Iris pigment epithelial cell (primary cell): ENCODE data around the gene PCDHB3.
"Not testable (repeated sequence)": the region's sequence is repeated elsewhere in the genome, so short reads cannot be mapped to it uniquely, and the experiment has no call there.

Experiments used
- DNase-seq: peaks from one replicate; pipeline ENCODE4 v3.0.0-alpha.2; 2011; ENCODE audit warnings: low read depth

The PCDHB3 gene

DNA sequence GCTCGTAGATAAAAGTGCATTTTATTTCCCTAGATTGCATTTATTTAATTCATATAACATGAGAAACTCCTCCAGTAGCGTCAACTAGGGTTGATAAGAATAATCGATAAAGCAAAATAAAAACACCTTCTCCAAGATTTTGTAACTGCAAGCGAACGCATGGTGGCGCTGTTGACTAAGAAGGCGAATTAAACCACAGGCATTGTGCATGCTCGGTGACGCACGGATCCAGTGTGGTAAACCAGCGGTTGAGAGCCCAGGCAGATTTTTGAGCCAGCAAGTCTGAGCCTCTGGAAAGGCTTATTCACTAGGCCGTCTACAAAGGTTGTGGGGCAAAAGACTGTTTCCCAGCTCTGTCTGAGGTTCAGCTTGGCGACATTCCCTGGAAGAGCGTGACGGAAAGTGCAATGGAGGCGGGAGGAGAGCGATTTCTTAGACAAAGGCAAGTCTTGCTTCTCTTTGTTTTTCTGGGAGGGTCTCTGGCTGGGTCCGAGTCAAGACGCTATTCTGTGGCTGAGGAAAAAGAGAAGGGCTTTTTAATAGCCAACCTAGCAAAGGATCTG, at the start of gene PCDHB3:
Gene PCDHB3 (plus strand): TSS at position 231 of the 563 bp plus-strand sequence. CDS start 177 bp downstream, at position 408.
- peak; percentile 3 for DNase-seq

DNA sequence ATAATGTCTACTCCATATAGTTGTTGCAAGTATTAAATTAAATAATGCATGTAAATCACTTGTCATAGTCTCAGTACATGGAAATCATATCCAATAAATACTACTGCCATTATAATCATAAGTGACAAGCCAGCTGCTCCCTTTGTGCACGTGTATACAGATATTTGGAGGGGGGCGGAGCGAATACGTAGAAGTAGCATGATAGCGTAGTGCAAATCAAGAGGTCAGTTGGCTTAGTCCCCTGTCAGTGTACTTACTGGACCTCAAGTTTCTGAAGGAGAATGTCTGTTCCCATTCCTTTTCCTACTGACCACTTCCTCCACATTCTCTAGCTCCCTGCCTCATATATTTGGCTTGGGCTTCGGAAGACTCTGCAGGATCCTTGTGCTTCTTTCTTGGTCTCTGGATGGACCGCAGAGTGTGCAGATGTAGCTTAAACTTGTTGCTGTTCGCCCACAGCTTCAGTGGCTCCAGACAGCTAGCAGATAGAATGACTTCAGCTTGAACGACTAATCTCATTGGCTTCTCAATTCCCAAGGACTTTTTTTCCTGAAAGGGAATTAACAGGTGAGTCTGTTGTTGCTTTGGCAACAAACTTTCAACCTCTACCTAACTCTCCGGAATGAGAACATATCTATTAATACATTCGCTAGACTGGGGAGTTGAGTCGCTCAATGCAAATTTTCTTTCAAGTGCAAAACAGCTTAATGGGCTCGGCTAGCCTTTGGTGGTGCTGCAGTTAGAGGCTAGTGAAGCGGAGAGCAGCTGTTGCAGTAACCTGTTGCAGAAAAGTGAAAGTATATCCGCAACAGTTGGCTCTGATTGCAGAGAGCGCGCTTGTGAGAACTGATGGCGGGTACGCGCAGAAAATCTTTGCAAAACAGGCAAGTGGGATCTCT, 49.4 kb upstream of the PCDHB3 start, which contains the start of gene PCDHB1:
Gene PCDHB1 (plus strand): TSS at position 753 of the 899 bp plus-strand sequence. CDS start 97 bp downstream, at position 850.
- no peak for DNase-seq

DNA sequence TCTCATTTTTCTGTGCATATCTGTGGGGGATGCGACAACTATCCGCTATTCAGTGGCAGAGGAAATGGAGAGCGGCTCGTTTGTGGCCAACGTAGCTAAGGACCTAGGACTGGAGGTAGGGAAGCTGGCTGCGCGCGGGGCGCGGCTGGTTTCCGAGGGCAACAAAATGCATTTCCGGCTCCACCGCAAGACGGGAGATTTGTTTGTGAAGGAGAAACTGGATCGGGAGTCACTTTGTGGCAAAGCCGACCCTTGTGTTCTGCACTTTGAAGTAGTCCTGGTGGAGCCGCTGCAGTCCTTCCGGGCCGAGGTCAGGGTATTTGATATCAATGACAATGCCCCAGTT, 48.8 kb upstream of the PCDHB3 start:
- DNase-seq, result no peak

DNA sequence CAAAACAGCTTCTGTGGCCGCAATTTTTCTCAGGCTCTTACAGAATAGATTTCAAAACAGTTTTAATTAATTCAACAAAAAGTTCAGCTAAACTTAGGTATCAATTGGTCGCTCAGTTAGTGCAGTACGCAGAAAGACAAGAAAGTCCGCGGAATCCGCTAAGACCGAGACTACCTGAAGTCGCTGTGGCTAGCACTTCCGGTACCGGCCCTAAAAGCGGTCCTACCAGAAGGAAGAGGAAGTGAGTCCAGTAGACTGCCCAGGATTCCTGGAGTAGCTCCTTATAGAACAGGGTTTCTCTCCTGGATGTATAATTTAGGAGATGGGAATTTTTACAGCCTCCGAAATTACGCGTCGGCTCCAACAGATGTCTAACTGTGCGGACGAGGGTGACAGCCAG, 22.4 kb upstream of the PCDHB3 start:
- no peak for DNase-seq

DNA sequence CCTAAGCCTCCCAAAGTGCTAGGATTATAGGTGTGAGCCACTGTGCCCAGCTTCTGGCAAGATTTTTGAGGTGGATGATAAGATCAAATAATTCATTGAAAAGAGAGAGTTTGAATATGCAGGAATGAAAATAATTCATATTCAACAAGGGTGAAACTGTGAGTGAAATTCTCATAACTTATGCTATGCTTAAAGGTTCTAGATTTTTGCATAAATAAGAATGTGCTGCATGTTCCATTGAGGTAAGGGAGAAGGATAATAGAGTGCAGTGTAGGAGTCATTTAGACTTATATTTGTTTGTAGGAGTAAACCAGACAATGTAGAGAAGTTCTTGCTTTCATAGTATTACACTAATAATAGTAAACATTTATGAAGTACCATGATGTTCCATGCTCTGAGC, 18.0 kb upstream of the PCDHB3 start:
- no peak for DNase-seq

DNA sequence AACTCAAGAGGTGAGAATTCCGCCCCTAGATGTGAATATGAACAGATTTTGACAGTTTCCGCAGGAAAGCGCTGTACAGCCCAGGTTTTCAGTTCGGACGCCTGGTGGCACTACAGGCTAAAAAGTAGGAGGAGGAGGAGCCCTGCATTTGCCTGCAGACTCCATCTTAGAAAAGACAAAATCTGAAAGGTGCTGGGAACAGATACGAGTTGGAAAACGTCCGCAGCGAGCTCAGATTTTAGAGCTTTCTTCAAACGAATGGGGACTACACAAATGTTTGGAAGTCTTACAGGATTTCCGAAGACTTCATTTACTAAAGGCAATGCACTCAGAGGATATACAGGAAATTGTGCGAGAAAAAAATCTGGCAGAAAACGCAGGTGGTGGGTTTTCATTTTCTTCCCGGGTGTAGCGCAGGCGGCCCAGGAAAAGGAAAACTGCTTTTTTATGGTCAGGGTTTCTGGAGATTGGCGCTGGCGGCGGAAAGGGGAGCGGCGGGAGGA, 15.7 kb upstream of the PCDHB3 start:
- peak; percentile 22 for DNase-seq

DNA sequence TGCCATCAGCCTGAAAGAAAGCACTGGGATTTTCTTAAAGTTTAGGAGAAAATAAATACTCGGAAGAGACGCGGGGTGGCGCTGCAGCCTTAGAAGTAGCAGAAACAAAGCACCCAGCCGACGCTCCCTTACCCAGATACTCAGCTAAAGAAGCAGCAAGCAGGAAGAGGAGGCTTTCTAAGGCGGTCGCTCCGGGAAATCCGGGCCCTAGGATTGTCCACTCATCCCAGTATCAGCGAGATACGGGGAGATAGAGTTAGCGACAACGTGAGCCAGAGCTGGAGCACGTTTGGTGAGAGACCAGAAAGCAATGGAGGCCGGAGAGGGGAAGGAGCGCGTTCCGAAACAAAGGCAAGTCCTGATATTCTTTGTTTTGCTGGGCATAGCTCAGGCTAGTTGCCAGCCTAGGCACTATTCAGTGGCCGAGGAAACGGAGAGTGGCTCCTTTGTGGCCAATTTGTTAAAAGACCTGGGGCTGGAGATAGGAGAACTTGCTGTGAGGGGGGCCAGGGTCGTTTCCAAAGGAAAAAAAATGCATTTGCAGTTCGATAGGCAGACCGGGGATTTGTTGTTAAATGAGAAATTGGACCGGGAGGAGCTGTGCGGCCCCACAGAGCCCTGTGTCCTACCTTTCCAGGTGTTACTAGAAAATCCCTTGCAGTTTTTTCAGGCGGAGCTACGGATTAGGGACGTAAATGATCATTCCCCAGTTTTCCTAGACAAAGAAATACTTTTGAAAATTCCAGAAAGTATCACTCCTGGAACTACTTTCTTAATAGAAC, 5.6 kb upstream of the PCDHB3 start, which contains the start of gene PCDHB2:
Gene PCDHB2 (plus strand): TSS at position 135 of the 782 bp plus-strand sequence. CDS start 176 bp downstream, at position 311.
- no peak for DNase-seq

DNA sequence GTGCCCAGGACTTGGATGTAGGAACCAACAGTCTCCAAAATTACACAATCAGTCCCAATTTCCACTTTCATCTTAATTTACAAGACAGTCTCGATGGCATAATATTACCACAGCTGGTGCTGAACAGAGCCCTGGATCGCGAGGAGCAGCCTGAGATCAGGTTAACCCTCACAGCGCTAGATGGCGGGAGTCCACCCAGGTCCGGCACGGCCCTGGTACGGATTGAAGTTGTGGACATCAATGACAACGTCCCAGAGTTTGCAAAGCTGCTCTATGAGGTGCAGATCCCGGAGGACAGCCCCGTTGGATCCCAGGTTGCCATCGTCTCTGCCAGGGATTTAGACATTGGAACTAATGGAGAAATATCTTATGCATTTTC, 5.0 kb upstream of the PCDHB3 start:
- DNase-seq, result no peak

DNA sequence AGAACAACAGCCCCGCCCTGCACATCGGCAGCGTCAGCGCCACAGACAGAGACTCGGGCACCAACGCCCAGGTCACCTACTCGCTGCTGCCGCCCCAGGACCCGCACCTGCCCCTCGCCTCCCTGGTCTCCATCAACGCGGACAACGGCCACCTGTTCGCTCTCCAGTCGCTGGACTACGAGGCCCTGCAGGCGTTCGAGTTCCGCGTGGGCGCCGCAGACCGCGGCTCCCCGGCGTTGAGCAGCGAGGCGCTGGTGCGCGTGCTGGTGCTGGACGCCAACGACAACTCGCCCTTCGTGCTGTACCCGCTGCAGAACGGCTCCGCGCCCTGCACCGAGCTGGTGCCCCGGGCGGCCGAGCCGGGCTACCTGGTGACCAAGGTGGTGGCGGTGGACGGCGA, 4.1 kb upstream of the PCDHB3 start:
- DNase-seq, result not testable (repeated sequence)

DNA sequence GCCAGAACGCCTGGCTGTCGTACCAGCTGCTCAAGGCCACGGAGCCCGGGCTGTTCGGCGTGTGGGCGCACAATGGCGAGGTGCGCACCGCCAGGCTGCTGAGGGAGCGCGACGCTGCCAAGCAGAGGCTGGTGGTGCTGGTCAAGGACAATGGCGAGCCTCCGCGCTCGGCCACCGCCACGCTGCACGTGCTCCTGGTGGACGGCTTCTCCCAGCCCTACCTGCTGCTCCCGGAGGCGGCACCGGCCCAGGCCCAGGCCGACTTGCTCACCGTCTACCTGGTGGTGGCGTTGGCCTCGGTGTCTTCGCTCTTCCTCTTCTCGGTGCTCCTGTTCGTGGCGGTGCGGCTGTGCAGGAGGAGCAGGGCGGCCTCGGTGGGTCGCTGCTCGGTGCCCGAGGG, 3.7 kb upstream of the PCDHB3 start:
- DNase-seq, result not testable (repeated sequence)

DNA sequence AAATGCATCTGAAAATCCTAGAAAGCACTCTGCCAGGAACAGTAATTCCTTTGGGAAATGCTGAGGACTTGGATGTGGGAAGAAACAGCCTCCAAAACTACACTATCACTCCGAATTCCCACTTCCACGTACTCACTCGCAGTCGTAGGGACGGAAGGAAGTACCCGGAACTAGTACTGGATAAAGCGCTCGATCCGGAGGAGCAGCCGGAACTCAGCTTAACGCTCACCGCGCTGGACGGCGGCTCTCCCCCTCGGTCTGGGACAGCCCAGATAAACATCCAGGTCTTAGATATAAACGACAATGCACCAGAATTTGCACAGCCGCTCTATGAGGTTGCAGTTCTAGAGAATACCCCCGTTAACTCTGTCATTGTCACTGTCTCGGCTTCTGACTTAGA, 786 bp downstream of the PCDHB3 start:
- no peak for DNase-seq

DNA sequence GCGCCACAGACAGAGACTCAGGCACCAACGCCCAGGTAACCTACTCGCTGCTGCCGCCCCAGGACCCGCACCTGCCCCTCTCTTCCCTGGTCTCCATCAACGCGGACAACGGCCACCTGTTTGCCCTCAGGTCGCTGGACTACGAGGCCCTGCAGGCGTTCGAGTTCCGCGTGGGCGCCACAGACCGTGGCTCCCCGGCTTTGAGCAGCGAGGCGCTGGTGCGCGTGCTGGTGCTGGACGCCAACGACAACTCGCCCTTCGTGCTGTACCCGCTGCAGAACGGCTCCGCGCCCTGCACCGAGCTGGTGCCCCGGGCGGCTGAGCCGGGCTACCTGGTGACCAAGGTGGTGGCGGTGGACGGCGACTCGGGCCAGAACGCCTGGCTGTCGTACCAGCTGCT, 1.8 kb downstream of the PCDHB3 start:
- not testable (repeated sequence) for DNase-seq

DNA sequence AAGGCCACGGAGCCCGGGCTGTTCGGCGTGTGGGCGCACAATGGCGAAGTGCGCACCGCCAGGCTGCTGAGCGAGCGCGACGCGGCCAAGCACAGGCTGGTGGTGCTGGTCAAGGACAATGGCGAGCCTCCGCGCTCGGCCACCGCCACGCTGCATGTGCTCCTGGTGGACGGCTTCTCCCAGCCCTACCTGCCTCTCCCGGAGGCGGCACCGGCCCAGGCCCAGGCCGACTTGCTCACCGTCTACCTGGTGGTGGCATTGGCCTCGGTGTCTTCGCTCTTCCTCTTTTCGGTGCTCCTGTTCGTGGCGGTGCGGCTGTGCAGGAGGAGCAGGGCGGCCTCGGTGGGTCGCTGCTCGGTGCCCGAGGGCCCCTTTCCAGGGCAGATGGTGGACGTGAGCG, 2.2 kb downstream of the PCDHB3 start:
- not testable (repeated sequence) for DNase-seq

DNA sequence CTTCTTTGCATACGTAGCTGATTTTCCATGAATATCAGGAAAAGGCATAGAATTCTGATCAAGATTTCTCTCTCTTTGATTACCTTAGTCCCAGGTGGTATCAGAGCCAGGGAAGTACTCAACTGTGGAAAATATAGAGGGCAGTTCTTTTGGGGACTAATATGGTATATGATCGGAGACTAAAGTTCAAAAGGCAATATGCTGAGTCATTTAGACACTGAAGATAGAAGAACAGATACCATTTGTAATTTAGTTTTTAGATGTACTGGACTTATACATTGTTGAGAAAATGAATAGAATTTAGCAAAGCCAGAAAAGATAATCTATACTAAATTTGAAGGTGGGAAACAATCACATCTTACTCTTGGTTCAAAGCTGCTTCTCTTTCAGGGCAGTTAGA, 5.1 kb downstream of the PCDHB3 start:
- no peak for DNase-seq

DNA sequence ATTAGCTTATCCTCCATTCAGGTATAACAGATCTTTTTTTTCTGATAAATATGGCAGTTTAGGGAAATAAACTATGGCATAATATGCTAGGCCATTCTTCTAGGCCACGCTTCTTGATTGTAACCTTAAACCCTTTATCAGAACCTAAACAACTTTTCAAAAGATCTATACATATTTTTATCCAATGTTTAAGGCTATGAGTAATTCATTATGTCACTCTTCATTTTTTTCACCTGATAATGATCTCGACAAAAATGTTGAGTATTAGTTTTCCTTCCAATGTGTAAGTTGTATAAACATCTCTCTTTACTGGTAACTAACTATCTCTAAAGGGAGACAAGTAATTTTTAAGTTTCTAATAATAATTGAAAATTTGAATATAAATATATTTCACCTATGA, 19.0 kb downstream of the PCDHB3 start:
- DNase-seq, result no peak

DNA sequence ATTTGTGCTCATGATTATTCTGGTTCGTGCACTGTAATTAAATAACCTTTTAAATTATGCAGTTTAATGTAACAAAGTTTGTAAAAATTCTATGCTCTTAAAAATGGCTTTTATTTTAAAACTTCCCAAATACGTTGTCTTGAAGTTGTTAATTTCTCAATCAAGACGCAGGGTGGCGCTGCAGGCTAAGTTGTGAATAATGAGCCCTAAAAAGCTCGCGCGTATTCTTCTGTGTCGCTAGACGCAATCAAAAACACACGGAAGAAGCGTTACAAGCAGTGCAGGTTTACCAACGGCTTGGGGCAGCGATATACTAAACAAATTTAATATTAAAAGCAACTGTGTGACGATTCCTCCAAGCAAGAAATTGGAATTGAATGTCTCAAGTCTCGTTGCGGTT, 21.3 kb downstream of the PCDHB3 start, which contains the start of gene PCDHB4:
Gene PCDHB4 (plus strand): TSS at position 256 of the 400 bp plus-strand sequence. CDS start 181 bp downstream, outside the sequence.
- DNase-seq, result no peak

DNA sequence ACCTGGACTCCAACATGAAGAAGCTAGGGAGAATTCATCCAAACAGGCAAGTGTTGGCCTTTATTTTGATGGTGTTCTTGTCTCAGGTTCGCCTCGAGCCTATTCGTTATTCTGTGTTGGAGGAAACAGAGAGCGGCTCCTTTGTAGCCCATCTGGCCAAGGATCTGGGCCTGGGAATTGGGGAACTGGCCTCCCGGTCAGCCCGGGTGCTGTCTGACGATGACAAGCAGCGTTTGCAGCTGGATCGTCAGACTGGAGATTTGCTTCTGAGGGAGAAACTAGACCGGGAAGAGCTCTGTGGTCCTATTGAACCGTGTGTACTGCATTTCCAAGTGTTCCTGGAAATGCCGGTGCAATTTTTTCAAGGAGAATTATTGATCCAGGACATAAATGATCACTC, 21.7 kb downstream of the PCDHB3 start:
- no peak for DNase-seq

DNA sequence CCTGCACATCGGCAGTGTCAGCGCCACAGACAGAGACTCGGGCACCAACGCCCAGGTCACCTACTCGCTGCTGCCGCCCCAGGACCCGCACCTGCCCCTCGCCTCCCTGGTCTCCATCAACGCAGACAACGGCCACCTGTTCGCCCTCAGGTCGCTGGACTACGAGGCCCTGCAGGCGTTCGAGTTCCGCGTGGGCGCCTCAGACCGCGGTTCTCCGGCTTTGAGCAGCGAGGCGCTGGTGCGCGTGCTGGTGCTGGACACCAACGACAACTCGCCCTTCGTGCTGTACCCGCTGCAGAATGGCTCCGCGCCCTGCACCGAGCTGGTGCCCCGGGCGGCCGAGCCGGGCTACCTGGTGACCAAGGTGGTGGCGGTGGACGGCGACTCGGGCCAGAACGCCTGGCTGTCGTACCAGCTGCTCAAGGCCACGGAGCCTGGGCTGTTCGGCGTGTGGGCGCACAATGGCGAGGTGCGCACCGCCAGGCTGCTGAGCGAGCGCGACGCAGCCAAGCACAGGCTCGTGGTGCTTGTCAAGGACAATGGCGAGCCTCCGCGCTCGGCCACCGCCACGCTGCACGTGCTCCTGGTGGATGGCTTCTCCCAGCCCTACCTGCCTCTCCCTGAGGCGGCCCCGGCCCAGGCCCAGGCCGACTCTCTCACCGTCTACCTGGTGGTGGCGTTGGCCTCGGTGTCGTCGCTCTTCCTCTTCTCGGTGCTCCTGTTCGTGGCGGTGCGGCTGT, 23.3 kb downstream of the PCDHB3 start:
- not testable (repeated sequence) for DNase-seq

DNA sequence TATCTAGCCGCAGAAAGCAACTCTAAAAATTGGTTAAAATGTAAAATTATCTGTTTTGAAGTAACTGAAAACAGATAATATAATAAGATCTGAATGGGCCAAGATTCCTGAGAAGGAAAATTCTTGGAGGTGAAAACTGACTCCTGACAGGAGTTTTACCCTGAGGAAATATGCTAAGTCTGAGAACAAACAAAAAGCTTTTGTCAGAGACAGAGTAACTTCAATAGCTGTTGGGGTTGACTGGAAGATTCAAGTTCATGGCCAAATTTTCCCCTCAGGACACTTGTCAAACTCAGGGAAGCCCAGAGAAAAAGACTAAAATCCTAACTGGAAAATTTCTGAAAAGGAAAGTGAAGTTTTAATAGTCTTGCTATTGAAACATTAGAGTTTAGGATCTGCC, 27.0 kb downstream of the PCDHB3 start:
- no peak for DNase-seq

DNA sequence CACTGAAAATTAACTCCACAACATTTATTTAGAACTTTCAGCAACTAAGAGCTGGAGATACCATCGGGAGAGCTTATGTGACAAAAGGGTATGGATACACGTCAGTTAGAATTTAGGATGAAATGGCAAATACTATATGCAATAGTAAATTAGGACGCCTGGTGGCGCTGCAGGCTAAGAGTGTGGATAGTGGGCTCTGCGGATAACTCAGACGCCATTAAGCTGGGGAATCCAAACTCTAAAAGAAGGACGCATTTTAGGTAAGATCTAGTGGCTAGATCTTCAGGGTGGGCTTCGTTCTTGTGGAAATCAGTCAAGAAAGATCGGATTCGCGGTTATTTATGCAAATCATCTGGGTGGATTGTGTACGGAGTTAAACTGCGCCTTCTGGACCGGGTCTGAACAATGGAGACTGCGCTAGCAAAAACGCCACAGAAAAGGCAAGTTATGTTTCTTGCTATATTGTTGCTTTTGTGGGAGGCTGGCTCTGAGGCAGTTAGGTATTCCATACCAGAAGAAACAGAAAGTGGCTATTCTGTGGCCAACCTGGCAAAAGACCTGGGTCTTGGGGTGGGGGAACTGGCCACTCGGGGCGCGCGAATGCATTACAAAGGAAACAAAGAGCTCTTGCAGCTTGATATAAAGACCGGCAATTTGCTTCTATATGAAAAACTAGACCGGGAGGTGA, 34.9 kb downstream of the PCDHB3 start, which contains the start of gene PCDHB5:
Gene PCDHB5 (plus strand): TSS at position 177 of the 688 bp plus-strand sequence. CDS start 229 bp downstream, at position 406.
- peak; percentile 3 for DNase-seq
